ENCODE data around the gene AP2A2.

DNA sequence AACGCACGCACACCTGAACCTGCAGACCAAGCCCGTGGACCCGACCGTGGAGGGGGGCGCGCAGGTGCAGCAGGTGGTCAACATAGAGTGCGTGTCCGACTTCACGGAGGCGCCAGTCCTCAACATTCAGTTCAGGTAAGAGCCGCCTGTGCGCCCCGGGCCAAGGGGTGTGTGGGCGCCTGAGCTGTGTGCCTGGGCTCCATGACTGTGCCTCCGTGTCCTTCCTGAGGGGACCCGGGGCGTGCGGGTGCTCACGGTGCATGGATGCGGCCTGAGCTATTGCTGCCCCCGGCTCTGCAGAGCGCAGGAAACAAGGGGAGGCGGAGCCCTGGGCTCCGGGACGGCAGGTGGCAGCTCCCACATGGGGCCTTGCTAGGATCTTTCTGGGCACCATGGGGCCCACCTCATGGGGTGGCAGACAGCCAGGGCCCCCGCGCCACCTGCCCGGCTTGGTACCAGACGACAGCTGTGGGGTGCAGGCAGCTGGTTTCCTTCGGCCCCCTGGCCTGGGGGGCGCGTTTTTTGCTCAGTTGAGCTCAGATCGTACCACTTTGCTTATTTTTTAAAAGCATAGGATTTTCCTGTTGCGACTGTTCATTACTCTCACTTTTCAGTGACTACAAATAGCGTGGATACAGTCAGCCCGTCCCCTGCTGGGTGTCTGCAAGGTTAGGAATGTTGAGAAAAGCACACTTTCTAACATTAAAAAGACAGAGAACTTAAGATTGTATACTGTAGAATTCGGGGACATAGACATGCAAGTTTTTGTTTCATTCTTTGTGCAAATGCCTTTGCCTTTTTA, 82.5 kb downstream of the AP2A2 start:
- TF ChIP-seq, protein P1, sequence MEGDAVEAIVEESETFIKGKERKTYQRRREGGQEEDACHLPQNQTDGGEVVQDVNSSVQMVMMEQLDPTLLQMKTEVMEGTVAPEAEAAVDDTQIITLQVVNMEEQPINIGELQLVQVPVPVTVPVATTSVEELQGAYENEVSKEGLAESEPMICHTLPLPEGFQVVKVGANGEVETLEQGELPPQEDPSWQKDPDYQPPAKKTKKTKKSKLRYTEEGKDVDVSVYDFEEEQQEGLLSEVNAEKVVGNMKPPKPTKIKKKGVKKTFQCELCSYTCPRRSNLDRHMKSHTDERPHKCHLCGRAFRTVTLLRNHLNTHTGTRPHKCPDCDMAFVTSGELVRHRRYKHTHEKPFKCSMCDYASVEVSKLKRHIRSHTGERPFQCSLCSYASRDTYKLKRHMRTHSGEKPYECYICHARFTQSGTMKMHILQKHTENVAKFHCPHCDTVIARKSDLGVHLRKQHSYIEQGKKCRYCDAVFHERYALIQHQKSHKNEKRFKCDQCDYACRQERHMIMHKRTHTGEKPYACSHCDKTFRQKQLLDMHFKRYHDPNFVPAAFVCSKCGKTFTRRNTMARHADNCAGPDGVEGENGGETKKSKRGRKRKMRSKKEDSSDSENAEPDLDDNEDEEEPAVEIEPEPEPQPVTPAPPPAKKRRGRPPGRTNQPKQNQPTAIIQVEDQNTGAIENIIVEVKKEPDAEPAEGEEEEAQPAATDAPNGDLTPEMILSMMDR (conservative IDR thresholded peaks at IDR 0.05; ENCODE audit: low read depth, low read length) = no peak
- no peak for TF ChIP-seq RFX5 (IDR thresholded peaks at IDR 0.05; ENCODE audit: low read depth, low read length)

Data from IMR-90 (cell line).